Astrocyte (in vitro differentiated cells and primary cell): ENCODE data around the gene NUBP1. TPM values are rescaled to one million over a fixed set of nuclear protein-coding genes. Genes with fewer than 3 reads are reported as not detected.
A peak's percentile ranks its signal among the peaks of the same experiment; 100 is the strongest.

Experiments
- DNase-seq: peaks from one replicate; pipeline ENCODE4 v3.0.0-alpha.2; 2010; ENCODE audit warnings: low read depth
- FAIRE-seq: peaks from 2 replicates; lab custom pipeline; 2011; peaks lifted over from hg19 to GRCh38; lab: Jason Lieb, UNC
- H2AFZ ChIP-seq: 2 replicates; pipeline ENCODE4 v1.6.0; 2012; ENCODE audit warnings: low read depth, low read length, inconsistent platforms
- H3K27ac ChIP-seq: 2 replicates; pipeline ENCODE4 v1.5.1; 2011; ENCODE audit warnings: low read depth, low read length, inconsistent platforms
- H3K27me3 ChIP-seq: 2 replicates; pipeline ENCODE4 v1.6.0; 2011; ENCODE audit warnings: low read length, inconsistent platforms; ENCODE audit not compliant: insufficient read depth
- H3K36me3 ChIP-seq: 2 replicates; pipeline ENCODE4 v1.5.1; 2011; ENCODE audit warnings: low read length, inconsistent platforms; ENCODE audit not compliant: insufficient read depth
- H3K4me1 ChIP-seq: 2 replicates; pipeline ENCODE4 v1.5.1; 2011; ENCODE audit warnings: low read length, inconsistent platforms; ENCODE audit not compliant: insufficient read depth
- H3K4me2 ChIP-seq: 2 replicates; pipeline ENCODE4 v1.6.0; 2012; ENCODE audit warnings: low read length, inconsistent platforms
- H3K4me3 ChIP-seq: 2 replicates; pipeline ENCODE4 v1.5.1; 2011; ENCODE audit warnings: low read depth, mild to moderate bottlenecking, low read length, inconsistent platforms; ENCODE audit not compliant: insufficient read depth
- H3K79me2 ChIP-seq: 2 replicates; pipeline ENCODE4 v1.6.0; 2012; ENCODE audit warnings: mild to moderate bottlenecking, low read length, inconsistent platforms; ENCODE audit not compliant: insufficient read depth
- H3K9ac ChIP-seq: 2 replicates; pipeline ENCODE4 v1.6.0; 2012; ENCODE audit warnings: mild to moderate bottlenecking, low read length, inconsistent platforms
- H3K9me3 ChIP-seq: 2 replicates; pipeline ENCODE4 v1.5.1; 2012; ENCODE audit warnings: low read depth, mild to moderate bottlenecking, low read length, inconsistent platforms; ENCODE audit not compliant: insufficient read depth
- H4K20me1 ChIP-seq: 2 replicates; pipeline ENCODE4 v1.6.0; 2012; ENCODE audit warnings: low read length, inconsistent platforms; ENCODE audit not compliant: insufficient read depth
- H3K27ac Mint-ChIP-seq: one replicate; pipeline ENCODE4 v1.8.0; 2021; ENCODE audit warnings: mild to moderate bottlenecking, mixed read lengths; ENCODE audit not compliant: unreplicated experiment
- H3K27me3 Mint-ChIP-seq: one replicate; pipeline ENCODE4 v1.8.0; 2021; ENCODE audit warnings: low read depth, mixed read lengths; ENCODE audit not compliant: unreplicated experiment
- H3K36me3 Mint-ChIP-seq: one replicate; pipeline ENCODE4 v1.8.0; 2021; ENCODE audit warnings: low read depth, mixed read lengths; ENCODE audit not compliant: unreplicated experiment
- H3K4me1 Mint-ChIP-seq: one replicate; pipeline ENCODE4 v1.8.0; 2021; ENCODE audit warnings: low read depth, mixed read lengths; ENCODE audit not compliant: unreplicated experiment
- H3K4me3 Mint-ChIP-seq: one replicate; pipeline ENCODE4 v1.8.0; 2021; ENCODE audit warnings: mild to moderate bottlenecking, moderate library complexity, mixed read lengths; ENCODE audit not compliant: unreplicated experiment
- H3K9me3 Mint-ChIP-seq: one replicate; pipeline ENCODE4 v1.8.0; 2021; ENCODE audit warnings: mild to moderate bottlenecking, mixed read lengths; ENCODE audit not compliant: unreplicated experiment
- CTCF ChIP-seq: IDR thresholded peaks from 2 replicates; pipeline ENCODE4 v1.5.1; 2011; ENCODE audit warnings: low read depth, mild to moderate bottlenecking, inconsistent platforms, low read length, moderate library complexity; ENCODE audit not compliant: insufficient read depth
- EZH2 ChIP-seq: IDR thresholded peaks from 2 replicates; pipeline ENCODE4 v1.6.1; 2012; ENCODE audit warnings: mild to moderate bottlenecking, low read length, inconsistent platforms; ENCODE audit not compliant: insufficient read depth
- total RNA-seq: library from RNA; stranded (reverse); gene quantifications from 2 replicates; pipeline ENCODE4 v1.2.1, GENCODE V29; 2021

NUBP1 gene
- total RNA-seq, 1 donor from 2014 or later, result 17.4 TPM

DNA sequence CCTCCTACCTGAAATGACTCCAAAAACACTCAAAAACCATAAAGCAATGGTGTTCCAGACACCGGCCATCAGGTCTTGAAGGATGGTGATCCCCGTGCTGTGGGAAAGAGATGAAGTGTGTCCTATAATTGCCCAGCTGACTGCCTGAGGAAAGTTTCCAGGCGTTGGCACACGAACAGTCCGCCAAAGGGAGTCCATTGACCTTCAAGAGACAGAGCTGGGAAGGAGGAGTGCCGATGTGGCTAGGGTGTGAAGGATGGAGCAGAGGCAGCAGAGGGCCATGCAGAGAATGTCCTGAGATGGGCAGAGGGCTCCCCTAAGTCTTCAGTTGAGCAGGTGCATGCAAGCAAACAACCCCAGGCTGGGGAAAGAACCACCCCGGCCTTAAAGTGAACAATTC, 11.9 kb upstream of the NUBP1 start:
- no peak for FAIRE-seq

DNA sequence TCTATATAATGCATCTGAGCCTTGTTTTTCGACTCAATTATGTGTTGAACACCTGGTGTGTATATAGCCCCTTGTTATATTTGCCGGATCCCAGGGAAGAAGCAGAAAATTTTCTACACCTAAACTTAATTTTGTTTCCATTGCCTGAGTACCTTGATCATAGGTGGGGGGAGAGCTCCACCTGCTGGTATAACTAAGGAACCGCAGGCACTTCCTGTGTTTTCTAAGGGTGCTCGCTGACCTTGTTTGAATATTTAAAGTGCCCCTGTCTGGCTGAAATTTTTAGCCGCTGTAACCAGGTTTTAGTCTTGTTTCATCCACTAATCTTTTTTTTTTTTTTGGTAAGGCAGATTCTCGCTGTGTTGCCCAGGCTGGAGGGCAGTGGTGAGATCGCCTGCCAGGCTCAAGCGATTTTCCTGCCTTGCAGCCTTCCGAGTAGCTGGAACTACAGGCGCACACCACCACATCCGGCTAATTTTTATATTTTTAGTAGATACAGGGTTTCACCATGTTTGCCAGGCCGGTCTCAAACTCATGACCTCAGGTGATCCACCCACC, 6.5 kb upstream of the NUBP1 start:
- no peak for FAIRE-seq
- Histone ChIP-seq H3K4me1 (peaks cover 9% of the 10 kb centered on the region), H3K9me3 (peaks cover 4% of the 10 kb centered on the region), H3K27me3 (no peaks in the 10 kb centered on the region), H3K27ac (no peak overlapping the region), H4K20me1 (no peaks in the 10 kb centered on the region), H3K36me3 (no peaks in the 10 kb centered on the region), H2AFZ (no peak overlapping the region), H3K9ac (no peak overlapping the region), H3K4me3 (no peak overlapping the region), H3K79me2 (no peaks in the 10 kb centered on the region), H3K4me2 (peak overlapping the region; percentile 42)
- TF ChIP-seq EZH2 (no peak), CTCF (peak; percentile 98)
- H3K4me1 Mint-ChIP-seq, result peaks cover 5% of the 10 kb centered on the region
- no peak overlapping the region for H3K4me3 Mint-ChIP-seq
- no peaks in the 10 kb centered on the region for H3K27me3 Mint-ChIP-seq
- no peaks in the 10 kb centered on the region for H3K36me3 Mint-ChIP-seq
- H3K27ac Mint-ChIP-seq, result no peak overlapping the region
- H3K9me3 Mint-ChIP-seq, result peaks cover 4% of the 10 kb centered on the region
- peak; percentile 19 for DNase-seq

More for the DNA sequence above, 11.9 kb upstream of the NUBP1 start:
- Mint-ChIP-seq H3K27me3 (no peaks in the 10 kb centered on the region), H3K9me3 (peaks cover 4% of the 10 kb centered on the region), H3K36me3 (peaks cover 1% of the 10 kb centered on the region), H3K27ac (no peak overlapping the region), H3K4me3 (no peak overlapping the region), H3K4me1 (no peaks in the 10 kb centered on the region)
- peaks cover 5% of the 10 kb centered on the region for H3K4me1 ChIP-seq
- H3K27me3 ChIP-seq, result no peaks in the 10 kb centered on the region
- TF ChIP-seq CTCF, result no peak
- no peak for TF ChIP-seq EZH2
- no peak overlapping the region for H3K4me3 ChIP-seq
- H3K79me2 ChIP-seq, result no peaks in the 10 kb centered on the region
- H3K9me3 ChIP-seq, result peaks cover 4% of the 10 kb centered on the region
- no peak overlapping the region for H3K4me2 ChIP-seq
- H2AFZ ChIP-seq, result no peak overlapping the region
- no peak overlapping the region for H3K9ac ChIP-seq
- no peak for DNase-seq
- H3K36me3 ChIP-seq, result no peaks in the 10 kb centered on the region
- no peak overlapping the region for H3K27ac ChIP-seq
- no peaks in the 10 kb centered on the region for H4K20me1 ChIP-seq
